ENCODE results near the gene C1orf159. TPM values are rescaled to one million over a fixed set of nuclear protein-coding genes. Genes with fewer than 3 reads are reported as not detected.
"Not testable (repeated sequence)": the region's sequence is repeated elsewhere in the genome, so short reads cannot be mapped to it uniquely, and the experiment has no call there.

Gene C1orf159
- total RNA-seq, 2 donors from 2014 or later = 13.4 to 17.1 TPM

DNA sequence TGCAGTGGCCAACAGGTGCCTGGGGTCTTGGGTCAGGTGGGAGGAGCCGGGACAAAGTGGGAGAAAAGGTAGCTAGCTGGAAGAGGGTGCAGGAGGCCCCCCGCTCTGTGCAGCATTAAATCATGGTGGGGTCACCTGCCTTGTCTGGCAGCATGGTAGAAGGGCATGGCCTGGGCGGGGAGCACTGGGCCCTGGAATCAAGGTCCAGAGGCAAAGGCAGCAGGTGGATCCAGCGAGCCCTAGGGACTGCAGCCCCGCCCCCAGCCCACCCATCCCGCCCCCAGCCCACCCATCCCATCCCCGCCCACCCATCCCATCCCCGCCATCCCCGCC is 41.1 kb upstream of the C1orf159 start:
- no peaks in the 10 kb centered on the region for H3K36me3 Mint-ChIP-seq (ENCODE audit: low read depth)
- DNase-seq (no peak), ATAC-seq (peak; percentile 26)
- no peaks in the 10 kb centered on the region for H3K4me1 Mint-ChIP-seq
- H3K4me3 Mint-ChIP-seq = peak overlapping the region; percentile 77
- no peak overlapping the region for H3K27ac Mint-ChIP-seq
- H3K27me3 Mint-ChIP-seq = no peaks in the 10 kb centered on the region
- no peaks in the 10 kb centered on the region for H3K9me3 ChIP-seq (ENCODE audit: control insufficient read depth, low read length, poor library complexity, severe bottlenecking)

DNA sequence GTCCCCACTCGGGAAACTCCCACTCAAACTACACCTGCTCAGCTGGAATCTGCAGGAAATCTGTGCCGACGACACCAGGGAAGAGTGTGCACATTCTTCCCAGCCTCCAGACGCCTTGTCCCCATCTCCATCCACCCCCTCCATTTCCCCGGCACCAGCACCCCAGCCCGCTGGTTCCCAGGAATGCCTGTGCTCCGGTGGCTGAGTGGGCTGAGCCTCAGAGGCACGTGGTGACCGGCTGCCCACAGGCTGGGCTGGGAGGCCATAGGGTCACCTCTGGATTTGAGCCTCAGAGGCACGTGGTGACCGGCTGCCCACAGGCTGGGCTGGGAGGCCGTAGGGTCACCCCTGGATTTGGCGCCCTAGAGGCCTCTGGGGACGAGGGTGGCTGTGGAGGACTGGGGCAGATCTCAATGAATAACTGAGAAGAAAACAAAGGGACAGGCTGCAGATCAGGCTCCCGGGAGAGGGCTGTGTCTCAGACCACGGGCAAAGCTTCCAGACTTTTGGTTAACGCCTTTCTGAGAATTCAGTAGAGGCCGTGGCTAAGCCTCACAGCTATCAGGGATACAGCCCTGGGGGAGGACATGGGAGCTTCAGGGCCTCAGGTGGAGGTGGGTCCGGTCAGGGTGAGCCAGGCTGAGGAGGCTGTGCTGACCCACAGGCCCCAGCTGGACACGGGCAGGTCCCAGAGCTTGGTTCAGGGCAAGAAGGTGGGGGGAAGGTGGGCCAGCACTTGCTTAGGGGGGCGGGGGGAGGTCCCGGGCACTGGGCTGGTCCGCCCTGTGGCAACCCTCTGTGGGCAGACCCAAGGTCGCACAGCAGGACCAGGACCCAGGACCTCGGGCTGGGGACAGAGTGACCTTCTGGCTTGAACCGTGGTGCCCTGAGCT is 40.5 kb upstream of the C1orf159 start:
- Mint-ChIP-seq H3K27ac (no peak overlapping the region), H3K27me3 (no peaks in the 10 kb centered on the region), H3K36me3 (ENCODE audit: low read depth) (no peaks in the 10 kb centered on the region), H3K4me1 (no peaks in the 10 kb centered on the region), H3K4me3 (peak overlapping the region; percentile 77)
- no peak for ATAC-seq
- no peaks in the 10 kb centered on the region for H3K9me3 ChIP-seq (ENCODE audit: control insufficient read depth, low read length, poor library complexity, severe bottlenecking)
- DNase-seq = no peak

DNA sequence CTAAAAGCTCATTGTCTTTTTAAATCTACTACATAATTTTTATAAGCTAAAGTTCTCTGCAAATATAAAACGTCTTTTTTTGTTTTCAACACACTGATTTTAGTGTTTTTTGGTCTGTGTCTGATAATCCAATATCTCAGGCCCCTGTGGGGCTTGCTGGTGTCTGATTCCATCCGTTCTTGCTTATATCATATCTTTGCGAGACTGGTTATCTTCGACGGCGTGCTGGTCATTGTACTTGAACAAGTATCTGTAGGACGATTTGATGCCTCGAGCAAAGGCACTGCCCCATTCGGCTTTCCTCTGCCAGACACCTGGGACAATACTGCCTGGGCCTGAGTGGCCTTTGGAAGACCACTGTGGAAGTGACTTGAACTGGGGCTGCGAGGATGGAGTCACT is 39.4 kb upstream of the C1orf159 start:
- Mint-ChIP-seq H3K4me1 (no peaks in the 10 kb centered on the region), H3K27me3 (no peaks in the 10 kb centered on the region), H3K4me3 (peak overlapping the region; percentile 1), H3K36me3 (ENCODE audit: low read depth) (no peaks in the 10 kb centered on the region), H3K27ac (peak overlapping the region; percentile 19)
- ATAC-seq = no peak
- DNase-seq = no peak
- no peaks in the 10 kb centered on the region for H3K9me3 ChIP-seq (ENCODE audit: control insufficient read depth, low read length, poor library complexity, severe bottlenecking)

DNA sequence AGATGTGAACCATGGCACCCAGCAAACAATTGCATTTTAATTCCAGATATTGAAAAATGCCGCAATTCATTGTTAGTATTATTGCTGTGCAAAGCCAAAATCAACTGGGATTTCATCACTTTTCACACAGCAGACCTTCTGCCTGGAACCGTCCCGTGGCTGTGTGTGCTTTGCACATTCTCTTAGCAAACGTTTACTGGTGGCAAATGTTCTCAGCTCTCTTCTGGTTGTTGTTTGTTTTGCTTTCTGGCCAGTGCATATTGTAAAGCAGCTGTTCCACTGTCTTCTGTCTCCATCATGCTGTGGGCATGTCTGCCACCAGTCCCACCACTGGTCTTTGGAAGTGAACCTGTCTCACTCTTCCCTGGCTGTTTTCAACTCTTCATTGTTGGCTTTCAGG is 38.0 kb upstream of the C1orf159 start:
- H3K9me3 ChIP-seq (ENCODE audit: control insufficient read depth, low read length, poor library complexity, severe bottlenecking) = no peaks in the 10 kb centered on the region
- no peaks in the 10 kb centered on the region for H3K36me3 Mint-ChIP-seq (ENCODE audit: low read depth)
- no peak overlapping the region for H3K4me3 Mint-ChIP-seq
- no peaks in the 10 kb centered on the region for H3K27me3 Mint-ChIP-seq
- no peak for DNase-seq
- H3K27ac Mint-ChIP-seq = peak overlapping the region; percentile 64
- no peak for ATAC-seq
- H3K4me1 Mint-ChIP-seq = no peaks in the 10 kb centered on the region

DNA sequence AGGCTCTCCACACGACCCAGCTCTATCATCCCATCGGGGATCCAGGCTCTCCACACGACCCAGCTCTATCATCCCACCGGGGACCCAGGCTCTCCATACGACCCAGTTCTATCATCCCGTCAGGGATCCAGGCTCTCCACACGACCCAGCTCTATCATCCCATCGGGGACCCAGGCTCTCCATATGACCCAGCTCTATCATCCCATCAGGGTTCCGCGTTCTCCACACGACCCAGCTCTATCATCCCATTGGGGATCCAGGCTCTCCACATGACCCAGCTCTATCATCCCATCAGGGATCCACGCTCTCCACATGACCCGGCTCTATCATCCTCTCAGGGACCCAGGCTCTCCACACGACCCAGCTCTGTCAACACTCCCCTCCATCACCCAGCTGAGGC is 37.3 kb upstream of the C1orf159 start:
- not testable (repeated sequence) for ATAC-seq; H3K4me3 Mint-ChIP-seq; H3K27me3 Mint-ChIP-seq; H3K4me1 Mint-ChIP-seq; DNase-seq; H3K36me3 Mint-ChIP-seq (ENCODE audit: low read depth); H3K9me3 ChIP-seq (ENCODE audit: control insufficient read depth, low read length, poor library complexity, severe bottlenecking)
- peak overlapping the region; percentile 64 for H3K27ac Mint-ChIP-seq

DNA sequence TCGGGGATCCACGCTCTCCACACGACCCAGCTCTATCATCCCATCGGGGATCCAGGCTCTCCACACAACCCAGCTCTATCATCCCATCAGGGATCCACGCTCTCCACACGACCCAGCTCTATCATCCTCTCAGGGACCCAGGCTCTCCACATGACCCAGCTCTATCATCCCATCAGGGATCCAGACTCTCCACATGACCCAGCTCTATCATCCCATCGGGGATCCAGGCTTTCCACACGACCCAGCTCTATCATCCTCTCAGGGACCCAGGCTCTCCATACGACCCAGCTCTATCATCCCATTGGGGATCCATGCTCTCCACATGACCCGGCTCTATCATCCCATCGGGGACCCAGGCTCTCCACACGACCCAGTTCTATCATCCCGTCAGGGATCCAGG is 36.5 kb upstream of the C1orf159 start:
- ATAC-seq; H3K36me3 Mint-ChIP-seq (ENCODE audit: low read depth); H3K9me3 ChIP-seq (ENCODE audit: control insufficient read depth, low read length, poor library complexity, severe bottlenecking); DNase-seq; H3K4me1 Mint-ChIP-seq; H3K27me3 Mint-ChIP-seq: not testable (repeated sequence)
- Mint-ChIP-seq H3K4me3 (peak overlapping the region; percentile 34), H3K27ac (peak overlapping the region; percentile 64)

DNA sequence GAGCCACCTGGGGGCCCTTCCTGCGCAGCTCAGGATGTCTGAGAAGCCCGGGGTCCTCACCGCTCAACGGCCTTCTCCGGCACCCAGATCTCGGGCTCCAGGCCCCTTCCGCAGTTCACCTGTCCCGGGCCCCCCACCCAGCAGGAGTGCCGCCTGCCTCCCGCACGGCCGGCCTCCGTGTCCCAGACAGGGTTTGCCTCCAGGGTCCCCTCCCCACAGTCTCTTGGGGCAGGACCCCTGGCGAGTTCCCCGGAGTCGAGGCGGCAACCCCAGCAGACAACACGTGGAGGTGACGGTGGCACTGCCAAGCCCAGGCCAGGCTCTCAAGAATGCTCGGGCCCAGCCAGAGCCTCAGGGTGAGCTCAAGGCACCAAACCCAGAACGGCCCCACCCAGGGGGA is 35.4 kb upstream of the C1orf159 start:
- DNase-seq = no peak
- no peaks in the 10 kb centered on the region for H3K9me3 ChIP-seq (ENCODE audit: control insufficient read depth, low read length, poor library complexity, severe bottlenecking)
- no peaks in the 10 kb centered on the region for H3K27me3 Mint-ChIP-seq
- no peak for ATAC-seq
- H3K27ac Mint-ChIP-seq = no peak overlapping the region
- peaks cover 4% of the 10 kb centered on the region for H3K4me1 Mint-ChIP-seq
- H3K4me3 Mint-ChIP-seq = no peak overlapping the region
- H3K36me3 Mint-ChIP-seq (ENCODE audit: low read depth) = no peaks in the 10 kb centered on the region

DNA sequence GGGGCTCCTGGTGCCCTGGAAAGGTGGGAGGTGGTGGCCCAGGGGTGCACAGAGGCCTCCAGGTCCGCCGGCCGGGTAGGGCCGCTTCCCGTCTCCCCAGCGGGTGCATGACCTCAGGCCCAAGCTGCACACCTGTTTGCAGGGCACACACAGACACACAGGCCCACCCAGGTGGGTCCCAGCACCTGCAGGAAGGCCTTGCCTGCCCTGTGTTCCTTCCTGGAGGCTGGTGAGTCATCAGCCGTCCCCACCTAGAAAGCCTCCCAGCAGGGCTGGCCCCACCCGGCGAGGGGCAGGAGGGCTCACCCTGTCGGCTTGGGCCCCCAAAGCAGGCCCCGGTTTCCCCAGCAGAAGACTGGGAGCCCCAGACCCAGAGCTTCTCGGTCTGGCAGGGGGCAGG is 34.2 kb upstream of the C1orf159 start:
- H3K27me3 Mint-ChIP-seq = no peaks in the 10 kb centered on the region
- peaks cover 8% of the 10 kb centered on the region for H3K4me1 Mint-ChIP-seq
- DNase-seq (no peak), ATAC-seq (no peak)
- H3K9me3 ChIP-seq (ENCODE audit: control insufficient read depth, low read length, poor library complexity, severe bottlenecking) = no peaks in the 10 kb centered on the region
- H3K4me3 Mint-ChIP-seq = no peak overlapping the region
- H3K36me3 Mint-ChIP-seq (ENCODE audit: low read depth) = no peaks in the 10 kb centered on the region
- H3K27ac Mint-ChIP-seq = no peak overlapping the region

DNA sequence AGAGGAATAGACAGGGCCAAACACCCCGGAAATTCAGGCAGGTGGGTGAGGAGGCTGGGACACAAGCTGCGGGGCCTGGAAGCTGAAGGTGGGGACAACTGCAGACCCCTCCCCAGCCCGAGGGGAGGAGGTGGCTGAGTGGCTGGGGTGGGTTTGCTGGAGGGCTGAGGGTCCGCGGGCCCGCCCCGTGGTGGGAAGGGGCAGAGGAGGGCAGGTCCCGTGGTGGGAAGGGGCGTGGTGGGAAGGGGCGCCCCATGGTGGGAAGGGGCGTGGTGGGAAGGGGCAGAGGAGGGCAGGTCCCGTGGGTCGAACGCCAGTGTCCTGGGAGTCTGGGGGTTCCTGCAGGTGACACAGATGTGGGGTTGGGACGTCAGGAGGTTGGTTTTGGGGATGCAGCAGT is 33.5 kb upstream of the C1orf159 start:
- ATAC-seq (no peak), DNase-seq (no peak)
- Mint-ChIP-seq H3K27me3 (no peaks in the 10 kb centered on the region), H3K36me3 (ENCODE audit: low read depth) (no peaks in the 10 kb centered on the region), H3K27ac (no peak overlapping the region), H3K4me3 (no peak overlapping the region), H3K4me1 (peaks cover 8% of the 10 kb centered on the region)
- H3K9me3 ChIP-seq (ENCODE audit: control insufficient read depth, low read length, poor library complexity, severe bottlenecking) = no peaks in the 10 kb centered on the region

DNA sequence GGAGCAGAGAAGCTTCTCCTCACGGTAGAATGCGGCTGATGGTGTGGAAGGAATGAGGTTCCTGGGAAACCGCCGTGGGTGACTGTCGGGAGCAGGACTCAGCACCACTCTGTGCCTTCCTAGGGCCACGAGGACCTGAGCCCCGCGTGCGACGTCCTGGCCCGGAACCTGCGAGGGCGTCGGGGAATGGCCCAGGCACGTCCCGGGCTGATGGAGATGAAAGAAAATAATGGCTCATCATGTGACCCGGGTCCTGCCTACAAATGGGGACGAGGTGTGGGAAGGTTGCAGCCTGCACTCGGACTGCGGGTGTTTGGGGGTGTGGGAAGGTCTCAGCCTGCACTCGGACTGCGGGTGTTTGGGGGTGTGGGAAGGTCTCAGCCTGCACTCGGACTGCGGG is 32.7 kb upstream of the C1orf159 start:
- Mint-ChIP-seq H3K27ac (no peak overlapping the region), H3K36me3 (ENCODE audit: low read depth) (no peaks in the 10 kb centered on the region), H3K27me3 (no peaks in the 10 kb centered on the region), H3K4me1 (peaks cover 8% of the 10 kb centered on the region), H3K4me3 (no peak overlapping the region)
- no peak for ATAC-seq
- no peak for DNase-seq
- no peaks in the 10 kb centered on the region for H3K9me3 ChIP-seq (ENCODE audit: control insufficient read depth, low read length, poor library complexity, severe bottlenecking)

DNA sequence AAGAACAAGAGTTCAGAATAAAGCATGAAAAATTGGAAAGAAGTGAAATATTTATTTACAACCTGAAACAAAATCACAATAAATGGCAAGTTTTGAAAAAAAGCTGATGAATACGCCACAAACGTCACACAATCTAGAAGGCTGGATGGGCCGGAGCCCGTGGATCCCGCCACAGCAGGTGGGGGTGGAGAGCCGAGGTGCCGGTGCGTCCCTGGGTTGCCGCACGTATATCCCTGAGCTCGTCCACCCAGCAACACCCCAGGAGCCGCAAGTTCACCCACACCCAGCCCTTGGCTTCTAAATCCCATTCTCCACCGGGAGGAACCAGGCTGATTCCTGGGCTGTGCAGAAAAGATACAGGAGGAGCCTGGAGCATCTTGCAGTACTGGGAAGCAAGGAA is 32.2 kb upstream of the C1orf159 start:
- H3K27ac Mint-ChIP-seq = peak overlapping the region; percentile 61

DNA sequence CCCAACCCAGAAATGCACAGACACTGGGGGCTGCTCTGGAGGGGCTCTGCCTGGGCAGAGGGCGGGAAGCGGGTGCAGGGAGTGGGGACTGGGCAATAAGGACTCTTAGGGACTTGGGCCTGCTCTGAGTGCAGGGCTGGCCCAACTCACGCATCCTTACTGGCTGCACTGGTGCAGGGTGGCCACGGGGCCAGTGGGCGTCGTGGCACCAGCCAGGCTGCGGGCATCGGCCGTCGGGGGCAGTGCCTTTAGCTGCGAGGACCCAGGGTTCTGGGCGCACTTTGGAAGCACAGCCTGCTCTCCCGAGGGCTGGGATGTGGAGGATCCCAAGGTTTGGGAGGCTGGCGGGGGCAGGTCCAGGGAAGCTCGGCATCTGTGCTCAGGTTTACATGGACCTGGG is 30.7 kb upstream of the C1orf159 start:
- Mint-ChIP-seq H3K27ac (peak overlapping the region; percentile 68), H3K27me3 (no peaks in the 10 kb centered on the region), H3K4me3 (no peak overlapping the region), H3K4me1 (peaks cover 20% of the 10 kb centered on the region), H3K36me3 (ENCODE audit: low read depth) (no peaks in the 10 kb centered on the region)
- no peaks in the 10 kb centered on the region for H3K9me3 ChIP-seq (ENCODE audit: control insufficient read depth, low read length, poor library complexity, severe bottlenecking)
- ATAC-seq (no peak), DNase-seq (no peak)

More for the DNA sequence above, 32.2 kb upstream of the C1orf159 start:
- Mint-ChIP-seq H3K4me3 (no peak overlapping the region), H3K27me3 (no peaks in the 10 kb centered on the region), H3K36me3 (ENCODE audit: low read depth) (no peaks in the 10 kb centered on the region), H3K4me1 (peaks cover 12% of the 10 kb centered on the region)
- no peaks in the 10 kb centered on the region for H3K9me3 ChIP-seq (ENCODE audit: control insufficient read depth, low read length, poor library complexity, severe bottlenecking)
- no peak for DNase-seq
- ATAC-seq = no peak

DNA sequence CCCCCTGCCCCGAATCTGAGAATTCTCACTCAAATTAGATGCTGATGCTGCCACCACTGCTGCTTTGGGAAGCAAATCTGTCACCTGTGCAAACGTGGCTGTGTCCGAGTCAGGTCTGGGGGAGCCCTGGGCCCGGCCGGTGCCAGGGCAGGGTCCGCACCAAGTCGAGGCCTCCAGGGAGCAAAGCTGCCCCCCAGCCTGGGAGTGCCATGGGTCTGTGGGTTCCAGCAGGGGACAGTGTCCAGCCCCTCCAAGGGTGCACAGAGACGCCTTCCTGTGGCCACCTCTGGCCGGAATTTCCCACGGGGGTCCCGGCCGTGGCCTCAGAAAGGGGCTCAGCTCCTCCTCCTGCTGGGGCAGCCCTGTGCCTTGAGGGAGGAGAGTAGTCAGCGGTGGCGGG is 30.1 kb upstream of the C1orf159 start:
- H3K27ac Mint-ChIP-seq = peak overlapping the region; percentile 68

DNA sequence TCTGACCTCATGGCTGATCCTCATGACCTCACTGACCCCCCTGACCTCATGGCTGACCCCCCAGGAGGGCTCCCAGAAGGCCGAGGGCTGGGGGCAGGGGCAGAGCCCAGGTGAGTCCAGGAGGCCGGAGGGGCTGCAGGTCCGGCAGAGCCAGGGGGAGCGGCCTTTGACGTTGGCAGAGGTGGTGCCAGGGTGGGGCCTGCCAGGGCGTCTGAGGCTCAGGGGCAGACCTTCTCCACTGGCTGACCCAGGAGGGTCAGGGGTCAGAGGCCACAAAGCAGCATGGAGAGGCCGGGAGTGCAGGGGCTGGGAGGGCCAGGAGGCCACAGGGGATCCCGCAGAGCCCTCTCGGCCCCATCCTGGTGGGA is 29.6 kb upstream of the C1orf159 start:
- Mint-ChIP-seq H3K36me3 (ENCODE audit: low read depth) (no peaks in the 10 kb centered on the region), H3K4me3 (peak overlapping the region; percentile 49), H3K4me1 (peaks cover 21% of the 10 kb centered on the region), H3K27me3 (no peaks in the 10 kb centered on the region), H3K27ac (peak overlapping the region; percentile 68)
- DNase-seq = no peak
- no peaks in the 10 kb centered on the region for H3K9me3 ChIP-seq (ENCODE audit: control insufficient read depth, low read length, poor library complexity, severe bottlenecking)
- no peak for ATAC-seq

More for the DNA sequence above, 30.1 kb upstream of the C1orf159 start:
- no peaks in the 10 kb centered on the region for H3K9me3 ChIP-seq (ENCODE audit: control insufficient read depth, low read length, poor library complexity, severe bottlenecking)
- DNase-seq = no peak
- Mint-ChIP-seq H3K36me3 (ENCODE audit: low read depth) (no peaks in the 10 kb centered on the region), H3K4me3 (no peak overlapping the region), H3K27me3 (no peaks in the 10 kb centered on the region), H3K4me1 (peaks cover 21% of the 10 kb centered on the region)
- no peak for ATAC-seq

Data from T-helper 17 cell (primary cell).